ENCODE results near the gene GLIS1. TPM values are rescaled to one million over a fixed set of nuclear protein-coding genes. Genes with fewer than 3 reads are reported as not detected.

The GLIS1 gene
- total RNA-seq, 1 donor from 2014 or later = 1.2 TPM

DNA sequence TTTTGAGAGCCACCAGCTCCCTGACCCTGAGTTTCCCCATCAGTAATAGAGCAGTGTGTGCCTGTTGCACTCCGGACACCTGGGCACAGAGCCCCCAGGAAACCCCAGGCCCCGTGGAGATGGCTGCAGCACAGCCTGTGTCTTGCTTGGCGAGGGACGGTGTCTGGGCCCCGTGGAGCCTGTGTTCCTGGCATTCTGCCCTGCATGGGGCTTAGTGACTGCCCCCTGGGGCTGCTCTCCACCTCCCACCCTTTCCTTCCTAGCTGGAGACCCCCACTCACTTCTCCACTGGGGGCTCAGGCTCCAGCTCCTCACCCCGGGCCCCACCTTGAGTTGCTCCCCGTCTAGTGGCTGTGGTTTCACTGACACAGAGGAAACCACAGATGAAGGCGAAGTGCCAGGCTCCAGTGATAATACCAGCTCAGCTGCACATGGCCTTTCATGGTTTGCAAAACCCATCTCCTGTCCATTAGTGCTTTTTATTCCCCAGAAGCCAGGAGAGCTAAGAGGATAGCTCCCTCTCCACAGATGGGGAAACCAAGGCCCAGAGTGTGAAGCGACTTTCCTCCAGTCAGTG is 240.3 kb downstream of the GLIS1 start:
- no peaks in the 10 kb centered on the region for H3K27me3 ChIP-seq
- H3K4me1 ChIP-seq = peaks cover 14% of the 10 kb centered on the region
- TF ChIP-seq, protein P1, sequence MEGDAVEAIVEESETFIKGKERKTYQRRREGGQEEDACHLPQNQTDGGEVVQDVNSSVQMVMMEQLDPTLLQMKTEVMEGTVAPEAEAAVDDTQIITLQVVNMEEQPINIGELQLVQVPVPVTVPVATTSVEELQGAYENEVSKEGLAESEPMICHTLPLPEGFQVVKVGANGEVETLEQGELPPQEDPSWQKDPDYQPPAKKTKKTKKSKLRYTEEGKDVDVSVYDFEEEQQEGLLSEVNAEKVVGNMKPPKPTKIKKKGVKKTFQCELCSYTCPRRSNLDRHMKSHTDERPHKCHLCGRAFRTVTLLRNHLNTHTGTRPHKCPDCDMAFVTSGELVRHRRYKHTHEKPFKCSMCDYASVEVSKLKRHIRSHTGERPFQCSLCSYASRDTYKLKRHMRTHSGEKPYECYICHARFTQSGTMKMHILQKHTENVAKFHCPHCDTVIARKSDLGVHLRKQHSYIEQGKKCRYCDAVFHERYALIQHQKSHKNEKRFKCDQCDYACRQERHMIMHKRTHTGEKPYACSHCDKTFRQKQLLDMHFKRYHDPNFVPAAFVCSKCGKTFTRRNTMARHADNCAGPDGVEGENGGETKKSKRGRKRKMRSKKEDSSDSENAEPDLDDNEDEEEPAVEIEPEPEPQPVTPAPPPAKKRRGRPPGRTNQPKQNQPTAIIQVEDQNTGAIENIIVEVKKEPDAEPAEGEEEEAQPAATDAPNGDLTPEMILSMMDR (IDR thresholded peaks at IDR 0.05) = no peak
- TF ChIP-seq POLR2A (IDR thresholded peaks at IDR 0.05) (no peak), POLR2AphosphoS5 (IDR thresholded peaks at IDR 0.05; ENCODE audit: insufficient read depth in 1 of 2, low read depth in 1 of 2) (no peak)
- H3K4me3 ChIP-seq = no peak overlapping the region
- no peaks in the 10 kb centered on the region for H3K36me3 ChIP-seq
- no peaks in the 10 kb centered on the region for H3K9me3 ChIP-seq
- DNase-seq (ENCODE audit: extremely low spot score in 2 of 2) = no peak
- intact Hi-C loops (cut with DNase I) = no loop called here
- H3K27ac ChIP-seq = no peak overlapping the region

DNA sequence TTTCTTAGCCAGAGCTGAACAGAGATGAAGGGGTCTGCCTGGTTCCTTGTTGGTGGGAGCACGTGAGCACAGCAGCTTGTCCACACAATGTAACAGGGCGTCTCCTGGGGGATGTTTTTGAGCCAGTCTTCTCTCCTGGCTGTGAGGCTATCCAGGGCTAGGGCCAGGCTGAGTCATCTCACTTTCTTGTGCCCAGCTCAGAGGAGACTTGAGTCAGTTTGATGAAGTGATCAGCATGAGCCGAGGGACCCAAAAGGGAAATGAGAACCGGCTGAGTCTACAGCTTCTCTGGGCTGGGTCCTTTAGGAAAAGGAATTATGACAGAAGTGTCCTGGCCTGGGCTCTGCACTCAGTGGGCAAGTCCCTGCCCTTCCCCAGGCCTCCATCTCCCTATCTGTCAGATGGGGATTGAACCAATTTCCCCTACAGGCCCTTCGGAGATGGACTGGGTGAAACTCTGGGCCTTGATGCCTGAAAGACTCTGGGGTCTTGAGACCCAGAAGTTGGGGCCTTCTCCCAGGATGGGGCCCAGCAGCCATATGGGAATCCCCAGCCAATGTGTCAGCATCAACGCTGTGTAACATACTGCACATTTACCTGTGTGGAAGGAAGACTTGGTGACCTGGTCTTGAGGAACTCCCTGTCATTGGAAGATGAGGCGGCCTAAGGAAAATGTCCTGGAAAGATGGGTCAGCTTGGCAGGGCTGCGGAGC is 243.2 kb downstream of the GLIS1 start:
- H3K27ac ChIP-seq = no peak overlapping the region
- intact Hi-C loops (cut with DNase I) = no loop called here

DNA sequence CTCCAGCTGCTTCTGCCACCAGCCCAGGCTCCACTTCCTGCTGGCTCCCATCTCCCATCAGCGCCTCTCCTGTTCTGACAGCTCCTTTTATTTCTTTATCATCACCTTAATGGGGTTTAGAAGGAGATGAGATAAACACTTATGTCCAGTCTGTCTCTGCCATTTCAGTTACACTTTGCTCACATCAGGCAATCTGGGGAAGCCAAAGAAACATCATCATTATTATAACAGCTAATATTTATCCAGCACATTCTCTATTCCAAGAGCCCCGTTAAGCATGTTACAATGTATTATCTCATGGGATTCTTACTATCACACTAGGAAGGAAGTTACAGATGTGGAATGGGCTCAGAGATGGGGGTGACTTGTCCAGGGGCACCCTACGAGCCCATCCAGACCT is 248.6 kb downstream of the GLIS1 start:
- Histone ChIP-seq H3K36me3 (no peaks in the 10 kb centered on the region), H3K4me1 (no peaks in the 10 kb centered on the region), H3K4me3 (no peak overlapping the region), H3K27me3 (no peaks in the 10 kb centered on the region), H3K9me3 (no peaks in the 10 kb centered on the region), H3K27ac (no peak overlapping the region)
- DNase-seq (ENCODE audit: extremely low spot score in 2 of 2) = no peak
- TF ChIP-seq POLR2A (IDR thresholded peaks at IDR 0.05) (no peak), POLR2AphosphoS5 (IDR thresholded peaks at IDR 0.05; ENCODE audit: insufficient read depth in 1 of 2, low read depth in 1 of 2) (no peak)
- intact Hi-C loops (cut with DNase I) = no loop called here

More for the DNA sequence above, 243.2 kb downstream of the GLIS1 start:
- H3K4me3 ChIP-seq = no peak overlapping the region
- no peaks in the 10 kb centered on the region for H3K9me3 ChIP-seq
- TF ChIP-seq POLR2AphosphoS5 (IDR thresholded peaks at IDR 0.05; ENCODE audit: insufficient read depth in 1 of 2, low read depth in 1 of 2) = no peak
- TF ChIP-seq, protein P1 (IDR thresholded peaks at IDR 0.05) = no peak
- TF ChIP-seq POLR2A (IDR thresholded peaks at IDR 0.05) = no peak
- peaks cover 3% of the 10 kb centered on the region for H3K4me1 ChIP-seq
- DNase-seq (ENCODE audit: extremely low spot score in 2 of 2) = no peak
- no peaks in the 10 kb centered on the region for H3K27me3 ChIP-seq
- no peaks in the 10 kb centered on the region for H3K36me3 ChIP-seq

DNA sequence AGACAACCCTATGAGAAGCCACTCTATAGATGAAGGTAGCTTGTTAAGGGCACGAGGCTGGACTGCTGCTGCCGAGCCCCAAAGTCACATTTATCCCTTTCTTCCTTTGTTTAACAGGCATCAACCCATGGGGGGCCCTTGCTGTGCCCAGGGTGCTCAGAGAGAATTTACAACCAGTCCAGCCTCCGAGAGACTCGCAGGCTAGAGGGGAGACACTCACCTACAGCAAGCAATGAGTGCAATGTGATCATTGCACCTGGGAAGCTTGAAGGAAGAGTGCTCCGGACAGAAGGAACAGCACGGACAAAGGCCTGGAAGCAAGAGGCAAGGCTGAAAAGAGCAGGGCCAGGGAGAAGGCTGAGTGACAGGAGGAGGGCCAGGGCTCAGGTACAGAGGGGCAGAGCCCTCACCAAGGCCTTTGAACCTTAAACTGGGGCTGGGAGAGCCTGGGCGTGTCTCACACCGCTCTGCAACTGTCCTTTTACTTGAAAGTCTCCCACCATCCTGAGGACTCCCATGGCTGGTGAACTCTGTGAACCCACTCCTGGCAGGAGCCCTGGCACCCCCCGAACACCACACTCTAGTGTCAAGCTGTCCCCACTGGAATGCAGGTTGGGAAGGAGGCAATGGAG is 252.5 kb downstream of the GLIS1 start:
- intact Hi-C loops (cut with DNase I) = no loop called here
- Histone ChIP-seq H3K27ac (no peak overlapping the region), H3K27me3 (no peaks in the 10 kb centered on the region), H3K4me3 (no peak overlapping the region), H3K4me1 (no peaks in the 10 kb centered on the region), H3K9me3 (no peaks in the 10 kb centered on the region), H3K36me3 (no peaks in the 10 kb centered on the region)
- no peak for DNase-seq (ENCODE audit: extremely low spot score in 2 of 2)
- TF ChIP-seq POLR2A (IDR thresholded peaks at IDR 0.05) (no peak), POLR2AphosphoS5 (IDR thresholded peaks at IDR 0.05; ENCODE audit: insufficient read depth in 1 of 2, low read depth in 1 of 2) (no peak)
- TF ChIP-seq, protein P1 (IDR thresholded peaks at IDR 0.05) = no peak

DNA sequence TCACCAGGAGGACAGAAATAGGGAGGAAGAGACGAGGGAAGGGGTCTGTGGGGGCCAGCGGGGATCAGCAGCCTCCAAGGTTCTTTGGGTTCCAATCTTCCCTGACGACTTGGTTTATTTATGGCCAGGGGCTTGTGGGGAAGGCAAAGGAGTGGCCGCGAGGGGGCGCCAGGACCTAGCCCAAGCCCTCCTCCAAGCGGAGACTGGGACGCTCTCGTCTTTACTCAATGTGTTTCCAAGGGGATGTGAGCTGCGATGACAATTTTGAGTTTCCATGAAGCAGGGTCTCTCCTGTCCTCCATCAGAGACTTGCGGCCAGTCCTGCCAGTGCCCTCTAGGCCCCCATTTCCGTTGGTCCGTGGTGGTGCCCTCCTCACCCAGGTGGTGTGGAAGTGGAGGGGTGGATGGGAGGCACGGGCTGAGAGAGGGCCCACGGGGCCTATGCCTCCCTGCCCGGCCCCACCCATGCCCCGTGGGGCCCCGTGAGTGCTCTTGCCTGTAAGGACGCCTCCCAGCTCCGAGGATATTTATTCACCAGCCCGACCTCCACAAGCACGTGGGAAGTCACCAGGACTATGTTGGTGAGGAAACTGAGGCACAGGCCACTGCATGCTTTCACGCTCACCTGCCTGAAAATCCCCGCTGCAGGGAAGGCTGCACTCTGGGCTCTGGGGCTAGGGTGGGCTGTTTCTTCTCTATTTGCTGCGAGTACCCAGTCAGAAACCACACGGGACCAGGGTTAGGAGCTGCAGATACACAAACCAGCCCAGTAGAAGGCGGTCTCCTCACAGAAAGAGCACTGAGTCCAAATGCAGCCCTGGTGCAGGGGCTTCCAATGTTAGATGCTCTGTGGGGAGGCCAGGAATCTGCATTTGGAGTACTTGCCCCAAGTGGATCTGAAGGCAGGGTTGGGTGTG is 253.2 kb downstream of the GLIS1 start:
- no peaks in the 10 kb centered on the region for H3K27me3 ChIP-seq
- no peak overlapping the region for H3K27ac ChIP-seq
- no peak overlapping the region for H3K4me3 ChIP-seq
- DNase-seq (ENCODE audit: extremely low spot score in 2 of 2) = no peak
- TF ChIP-seq, protein P1 (IDR thresholded peaks at IDR 0.05) = peak; percentile 54 to 87 (median 85)
- no peak for TF ChIP-seq POLR2AphosphoS5 (IDR thresholded peaks at IDR 0.05; ENCODE audit: insufficient read depth in 1 of 2, low read depth in 1 of 2)
- intact Hi-C loops (cut with DNase I) = no loop called here
- H3K9me3 ChIP-seq = no peaks in the 10 kb centered on the region
- no peaks in the 10 kb centered on the region for H3K4me1 ChIP-seq
- no peaks in the 10 kb centered on the region for H3K36me3 ChIP-seq

Data from vagina (tissue), 2 donors.